Epidermal melanocyte (primary cell): ENCODE results near the gene HS6ST1.
"Not testable (repeated sequence)": the region's sequence is repeated elsewhere in the genome, so short reads cannot be mapped to it uniquely, and the experiment has no call there.

Experiments
- DNase-seq: peaks from one replicate; pipeline ENCODE4 v3.0.0; 2011; ENCODE audit warnings: low spot score; ENCODE audit not compliant: insufficient read length

Gene HS6ST1

GRCh38 chr2:128269990-128270671 is 48.5 kb downstream of the HS6ST1 start:
- DNase-seq: no peak

- no peak for DNase-seq
Observed at GRCh38 chr2:128269063-128269989, 49.3 kb downstream of the HS6ST1 start.

GRCh38 chr2:128268611-128269010 is 50.1 kb downstream of the HS6ST1 start:
- not testable (repeated sequence) for DNase-seq

- not testable (repeated sequence) for DNase-seq
Observed at GRCh38 chr2:128268145-128268544, 50.5 kb downstream of the HS6ST1 start.

- DNase-seq: not testable (repeated sequence)
Observed at GRCh38 chr2:128267649-128268048, 51.0 kb downstream of the HS6ST1 start.

GRCh38 chr2:128267197-128267596 is 51.5 kb downstream of the HS6ST1 start:
- not testable (repeated sequence) for DNase-seq

GRCh38 chr2:128266463-128266862 is 52.2 kb downstream of the HS6ST1 start:
- DNase-seq: not testable (repeated sequence)

- not testable (repeated sequence) for DNase-seq
Observed at GRCh38 chr2:128265608-128265993, 53.1 kb downstream of the HS6ST1 start.

GRCh38 chr2:128264881-128265607 is 53.6 kb downstream of the HS6ST1 start:
- no peak for DNase-seq

- no peak for DNase-seq
Observed at GRCh38 chr2:128263902-128264331, 54.8 kb downstream of the HS6ST1 start.

GRCh38 chr2:128262315-128263253 is 56.1 kb downstream of the HS6ST1 start:
- no peak for DNase-seq

GRCh38 chr2:128261245-128262128 is 57.2 kb downstream of the HS6ST1 start:
- DNase-seq: no peak

- DNase-seq: peak; percentile 89
Observed at GRCh38 chr2:128260239-128261138, 58.2 kb downstream of the HS6ST1 start.

- DNase-seq: no peak
Observed at GRCh38 chr2:128259585-128259984, 59.1 kb downstream of the HS6ST1 start.

- no peak for DNase-seq
Observed at GRCh38 chr2:128258218-128258617, 60.5 kb downstream of the HS6ST1 start.

GRCh38 chr2:128252501-128252900 is 66.2 kb downstream of the HS6ST1 start:
- no peak for DNase-seq

- not testable (repeated sequence) for DNase-seq
Observed at GRCh38 chr2:128252086-128252485, 66.6 kb downstream of the HS6ST1 start.

GRCh38 chr2:128250229-128251025 is 68.2 kb downstream of the HS6ST1 start:
- DNase-seq: no peak
